BJ (cell line): ENCODE measurements around the gene DIS3L2. TPM values are rescaled to one million over a fixed set of nuclear protein-coding genes. Genes with fewer than 3 reads are reported as not detected.
"Not testable (repeated sequence)": the region's sequence is repeated elsewhere in the genome, so short reads cannot be mapped to it uniquely, and the experiment has no call there.

Experiments used
- CTCF ChIA-PET: fragments of 350-600 bp; formaldehyde crosslinking; extraction: SDS; loops from one replicate; lab custom pipeline; 2021; ENCODE audit warnings: antibody characterized with exemption, inconsistent platforms; lab: Yijun Ruan, JAX
- POLR2A ChIA-PET: fragments of 300-600 bp; sonication (Branson Sonifier 250); formaldehyde crosslinking; extraction: SDS; loops from one replicate; lab custom pipeline; 2021; ENCODE audit warnings: antibody characterized with exemption; lab: Charles Lee
- DNase-seq: peaks from one replicate; pipeline ENCODE4 v3.0.0-alpha.2; 2011; ENCODE audit warnings: low read depth
- H3K27me3 ChIP-seq: 2 replicates; pipeline ENCODE4 v1.6.0; 2011; ENCODE audit warnings: low read length; ENCODE audit not compliant: control insufficient read depth, insufficient read depth
- H3K36me3 ChIP-seq: 2 replicates; pipeline ENCODE4 v1.5.1; 2011; ENCODE audit warnings: low read length; ENCODE audit not compliant: control insufficient read depth, insufficient read depth
- H3K4me3 ChIP-seq: 2 replicates; pipeline ENCODE4 v1.5.1; 2011; ENCODE audit warnings: low read depth, mild to moderate bottlenecking, control low read depth, low read length
- polyA plus RNA-seq: library from polyadenylated mRNA; depleted of rRNA; stranded (reverse); fragments of >200 nt; gene quantifications from 2 replicates; pipeline ENCODE4 v1.2.3, GENCODE V29; 2011
- TF ChIP-seq, protein P1 (sequence below): IDR thresholded peaks from 2 replicates; pipeline ENCODE4 v1.5.1; 2011; ENCODE audit warnings: low read depth, mild to moderate bottlenecking, control low read depth, inconsistent platforms, low read length, moderate library complexity; ENCODE audit not compliant: insufficient read depth

Gene DIS3L2
- polyA plus RNA-seq, 1 experiment, result 12.4 TPM

DNA sequence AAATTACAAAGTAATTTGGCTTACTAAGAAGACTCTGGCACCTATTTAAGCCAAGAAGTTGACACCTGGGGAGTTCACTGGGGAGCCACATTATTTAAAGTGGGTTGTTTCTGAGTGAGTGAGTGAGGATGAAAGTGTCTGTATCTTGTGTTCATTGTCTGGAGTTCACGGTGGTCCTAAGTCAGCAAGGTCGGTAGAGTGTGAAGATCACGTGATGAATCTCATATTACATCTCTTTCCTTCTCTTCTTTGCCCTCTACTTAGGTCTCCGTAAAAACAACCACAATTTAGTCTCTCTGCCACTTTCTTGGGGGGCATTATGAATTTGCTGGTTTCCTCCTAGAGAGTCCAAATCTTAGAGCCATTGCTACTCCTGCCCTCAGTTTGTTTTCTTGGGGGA lies 67.8 kb downstream of the DIS3L2 start:
- H3K27me3 ChIP-seq, result no peaks in the 10 kb centered on the region
- no peak overlapping the region for H3K4me3 ChIP-seq
- DNase-seq, result no peak
- POLR2A ChIA-PET, result no interaction called here
- CTCF ChIA-PET, result no interaction called here
- H3K36me3 ChIP-seq, result peaks cover 2% of the 10 kb centered on the region; the same call in 1 of the 2 replicates
- TF ChIP-seq, protein P1, sequence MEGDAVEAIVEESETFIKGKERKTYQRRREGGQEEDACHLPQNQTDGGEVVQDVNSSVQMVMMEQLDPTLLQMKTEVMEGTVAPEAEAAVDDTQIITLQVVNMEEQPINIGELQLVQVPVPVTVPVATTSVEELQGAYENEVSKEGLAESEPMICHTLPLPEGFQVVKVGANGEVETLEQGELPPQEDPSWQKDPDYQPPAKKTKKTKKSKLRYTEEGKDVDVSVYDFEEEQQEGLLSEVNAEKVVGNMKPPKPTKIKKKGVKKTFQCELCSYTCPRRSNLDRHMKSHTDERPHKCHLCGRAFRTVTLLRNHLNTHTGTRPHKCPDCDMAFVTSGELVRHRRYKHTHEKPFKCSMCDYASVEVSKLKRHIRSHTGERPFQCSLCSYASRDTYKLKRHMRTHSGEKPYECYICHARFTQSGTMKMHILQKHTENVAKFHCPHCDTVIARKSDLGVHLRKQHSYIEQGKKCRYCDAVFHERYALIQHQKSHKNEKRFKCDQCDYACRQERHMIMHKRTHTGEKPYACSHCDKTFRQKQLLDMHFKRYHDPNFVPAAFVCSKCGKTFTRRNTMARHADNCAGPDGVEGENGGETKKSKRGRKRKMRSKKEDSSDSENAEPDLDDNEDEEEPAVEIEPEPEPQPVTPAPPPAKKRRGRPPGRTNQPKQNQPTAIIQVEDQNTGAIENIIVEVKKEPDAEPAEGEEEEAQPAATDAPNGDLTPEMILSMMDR, result no peak

DNA sequence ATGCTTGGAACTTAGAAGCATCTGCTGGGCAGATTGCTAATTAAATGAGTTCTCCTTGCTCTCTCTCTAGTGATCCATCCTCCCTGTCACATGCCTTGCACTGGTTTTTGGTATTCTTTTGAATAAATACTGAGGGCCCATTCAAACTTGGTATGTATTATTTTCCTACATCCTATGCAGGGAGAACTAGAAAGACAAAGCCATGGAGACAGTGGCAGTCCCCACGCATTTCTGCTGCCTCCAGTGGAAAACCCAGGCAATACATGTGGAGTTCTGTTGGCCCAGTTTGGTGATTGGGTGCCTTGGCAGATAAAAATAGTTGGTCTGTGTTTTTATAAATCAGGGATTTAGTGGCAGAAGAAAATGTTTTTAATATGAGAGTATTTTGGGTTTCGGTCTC lies 68.7 kb downstream of the DIS3L2 start:
- CTCF ChIA-PET, result no interaction called here
- DNase-seq, result no peak
- H3K36me3 ChIP-seq, result peaks cover 2% of the 10 kb centered on the region; the same call in 1 of the 2 replicates
- TF ChIP-seq, protein P1, result peak; percentile 20
- H3K4me3 ChIP-seq, result no peak overlapping the region
- H3K27me3 ChIP-seq, result no peaks in the 10 kb centered on the region
- POLR2A ChIA-PET, result no interaction called here

DNA sequence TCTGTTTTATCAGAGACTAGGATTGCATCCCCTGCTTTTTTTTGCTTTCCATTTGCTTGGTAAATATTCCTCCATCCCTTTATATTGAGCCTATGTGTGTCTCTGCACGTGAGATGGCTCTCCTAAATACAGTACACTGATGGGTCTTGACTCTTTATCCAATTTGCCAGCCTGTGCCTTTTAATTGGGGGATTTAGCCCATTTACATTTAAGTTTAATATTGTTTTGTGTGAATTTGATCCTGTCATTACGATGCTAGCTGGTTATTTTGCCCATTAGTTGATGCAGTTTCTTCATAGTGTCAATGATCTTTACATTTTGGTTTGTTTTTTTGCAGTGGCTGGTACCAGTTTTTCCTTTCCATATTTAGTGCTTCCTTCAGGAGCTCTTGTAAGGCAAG lies 73.8 kb downstream of the DIS3L2 start:
- H3K27me3 ChIP-seq, CTCF ChIA-PET, H3K4me3 ChIP-seq, POLR2A ChIA-PET, H3K36me3 ChIP-seq, DNase-seq: not testable (repeated sequence)

DNA sequence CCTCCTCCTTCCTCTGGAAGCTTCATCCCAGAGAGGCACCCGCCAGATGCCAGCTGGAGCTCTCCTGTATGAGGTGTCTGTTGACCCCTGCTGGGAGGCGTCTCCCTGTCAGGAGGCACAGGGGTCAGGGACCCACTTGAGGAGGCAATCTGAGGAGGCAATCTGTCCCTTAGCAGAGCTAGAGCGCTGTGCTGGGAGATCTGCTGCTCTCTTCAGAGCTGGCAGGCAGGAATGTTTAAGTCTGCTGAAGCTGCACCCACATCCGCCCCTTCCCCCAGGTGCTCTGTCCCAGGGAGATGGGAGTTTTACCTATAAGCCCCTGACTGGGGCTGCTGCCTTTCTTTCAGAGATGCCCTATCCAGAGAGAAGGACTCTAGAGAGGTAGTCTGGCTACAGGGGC lies 75.4 kb downstream of the DIS3L2 start:
- H3K4me3 ChIP-seq, DNase-seq, CTCF ChIA-PET, H3K27me3 ChIP-seq, H3K36me3 ChIP-seq, POLR2A ChIA-PET: not testable (repeated sequence)

DNA sequence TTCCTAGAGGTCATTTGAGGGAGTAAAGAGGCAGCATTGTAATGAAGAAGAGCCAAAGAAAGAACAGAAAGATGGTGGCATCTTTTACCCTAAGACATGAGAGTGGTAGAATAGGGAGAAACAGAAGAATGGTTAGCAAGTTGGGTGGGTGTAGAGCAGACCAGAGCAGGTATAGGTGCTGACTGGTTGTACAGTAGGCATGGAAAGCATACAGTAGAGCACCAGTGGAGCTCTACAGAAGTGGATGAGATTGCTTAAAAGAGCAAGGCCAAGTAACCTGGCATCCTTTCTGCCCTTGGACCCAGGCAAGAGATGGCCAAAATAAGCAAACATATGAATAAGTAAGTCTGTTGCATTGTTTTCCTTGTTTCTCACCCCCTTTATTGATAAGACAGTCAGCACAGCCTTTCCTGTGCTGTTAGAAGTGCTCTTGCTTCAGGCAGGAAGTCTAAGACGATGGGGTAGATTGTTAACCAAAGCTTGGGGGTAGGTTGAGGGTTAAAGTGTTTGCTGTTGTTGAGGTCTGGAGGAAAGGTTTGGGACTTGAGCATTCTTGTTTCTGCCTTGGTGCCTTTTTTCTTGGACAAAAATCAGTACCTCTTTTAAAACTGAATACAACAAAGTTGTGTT lies 76.9 kb downstream of the DIS3L2 start:
- POLR2A ChIA-PET, result no interaction called here
- Histone ChIP-seq H3K4me3 (no peak overlapping the region), H3K36me3 (no peaks in the 10 kb centered on the region), H3K27me3 (no peaks in the 10 kb centered on the region)
- CTCF ChIA-PET, result interaction anchor here (0.9 kb wide), 1 partner anchor 29 kb away, joined by 3 read pairs; no protein-coding TSS in a partner anchor
- DNase-seq, result no peak
- TF ChIP-seq, protein P1, result no peak

DNA sequence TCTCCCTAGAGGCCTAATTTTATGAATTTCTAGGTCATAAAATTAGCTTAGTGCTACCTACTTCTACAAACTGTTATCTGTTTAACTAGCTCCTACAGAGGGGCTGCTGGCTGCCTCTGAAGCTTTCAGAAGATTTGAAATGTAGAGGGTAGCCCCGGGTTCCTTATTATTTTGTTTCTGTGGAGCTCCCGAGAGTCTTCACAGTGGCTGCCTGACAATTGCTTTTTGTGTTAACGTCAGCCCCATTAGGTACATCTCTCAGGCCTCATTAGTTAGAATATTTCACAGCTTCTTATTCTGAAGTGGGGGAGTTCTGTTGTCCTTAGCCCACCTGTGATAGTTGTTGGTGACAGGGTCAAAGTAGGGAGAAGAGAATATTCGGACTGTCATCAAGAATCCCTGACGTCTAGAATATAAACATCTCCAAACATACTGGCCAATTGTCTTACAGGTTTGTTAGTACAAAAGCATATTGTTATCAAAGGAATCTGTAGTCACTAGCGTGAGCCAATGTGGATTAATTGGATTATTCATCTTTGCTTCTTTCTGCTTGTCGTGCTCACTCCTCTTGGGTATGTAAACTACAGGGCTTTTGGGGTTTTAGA lies 77.5 kb downstream of the DIS3L2 start:
- no peak for DNase-seq
- POLR2A ChIA-PET, result no interaction called here
- TF ChIP-seq, protein P1, result no peak
- Histone ChIP-seq H3K27me3 (no peaks in the 10 kb centered on the region), H3K36me3 (no peaks in the 10 kb centered on the region), H3K4me3 (no peak overlapping the region)
- CTCF ChIA-PET, result interaction anchor here (0.9 kb wide), 1 partner anchor 30 kb away, joined by 3 read pairs; no protein-coding TSS in a partner anchor
